ENCODE results near the gene KRTCAP2.
A peak's percentile ranks its signal among the peaks of the same experiment; 100 is the strongest.
"Not testable (repeated sequence)": the region's sequence is repeated elsewhere in the genome, so short reads cannot be mapped to it uniquely, and the experiment has no call there.

The KRTCAP2 gene

DNA sequence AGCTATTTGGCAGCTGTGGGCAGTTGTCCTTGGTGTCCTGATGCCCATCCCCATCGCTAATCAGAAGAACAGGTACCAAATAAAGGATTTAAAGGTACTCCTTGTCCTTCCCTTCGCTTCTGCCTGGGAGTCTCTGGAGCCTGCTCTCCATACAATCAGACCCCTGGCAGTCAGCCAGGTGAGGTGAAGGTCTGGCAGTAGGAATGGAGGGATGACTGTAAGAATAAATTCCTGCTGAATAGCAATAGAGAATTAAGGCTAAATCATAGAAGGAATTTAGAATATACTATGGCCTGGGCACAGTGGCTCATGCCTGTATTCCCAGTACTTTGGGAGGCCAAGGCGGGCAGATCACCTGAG lies 25.4 kb upstream of the KRTCAP2 start:
- no peak for DNase-seq

DNA sequence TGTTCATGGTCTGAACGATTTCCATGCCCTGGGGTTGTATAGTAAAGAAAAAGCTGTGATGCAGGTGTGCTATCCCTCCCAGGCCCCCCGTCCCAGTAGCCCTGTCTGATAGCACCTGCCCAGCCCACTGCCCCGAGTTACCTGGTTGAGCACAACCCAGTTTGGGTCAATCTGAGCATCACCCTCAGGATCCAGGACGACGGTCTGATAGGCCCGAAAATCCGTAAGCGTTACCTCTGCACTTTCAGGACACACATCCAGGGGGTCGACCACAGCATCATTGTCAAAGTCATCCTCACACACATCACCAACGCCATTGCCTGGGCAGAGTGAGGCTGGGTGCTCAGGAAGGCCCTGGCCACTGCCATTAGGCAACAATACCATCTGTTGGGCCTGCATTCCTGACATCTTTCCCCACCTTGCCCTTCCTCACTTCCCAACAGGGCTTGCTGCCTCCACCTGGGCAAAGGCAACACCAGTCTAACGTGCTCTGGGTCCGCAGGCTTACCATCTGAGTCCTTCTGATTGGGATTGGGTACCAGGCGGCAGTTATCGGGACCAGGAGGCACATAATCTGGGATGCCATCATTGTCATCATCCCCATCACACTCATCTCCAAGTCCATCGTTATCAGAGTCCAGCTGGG lies 24.9 kb upstream of the KRTCAP2 start:
- DNase-seq = no peak

DNA sequence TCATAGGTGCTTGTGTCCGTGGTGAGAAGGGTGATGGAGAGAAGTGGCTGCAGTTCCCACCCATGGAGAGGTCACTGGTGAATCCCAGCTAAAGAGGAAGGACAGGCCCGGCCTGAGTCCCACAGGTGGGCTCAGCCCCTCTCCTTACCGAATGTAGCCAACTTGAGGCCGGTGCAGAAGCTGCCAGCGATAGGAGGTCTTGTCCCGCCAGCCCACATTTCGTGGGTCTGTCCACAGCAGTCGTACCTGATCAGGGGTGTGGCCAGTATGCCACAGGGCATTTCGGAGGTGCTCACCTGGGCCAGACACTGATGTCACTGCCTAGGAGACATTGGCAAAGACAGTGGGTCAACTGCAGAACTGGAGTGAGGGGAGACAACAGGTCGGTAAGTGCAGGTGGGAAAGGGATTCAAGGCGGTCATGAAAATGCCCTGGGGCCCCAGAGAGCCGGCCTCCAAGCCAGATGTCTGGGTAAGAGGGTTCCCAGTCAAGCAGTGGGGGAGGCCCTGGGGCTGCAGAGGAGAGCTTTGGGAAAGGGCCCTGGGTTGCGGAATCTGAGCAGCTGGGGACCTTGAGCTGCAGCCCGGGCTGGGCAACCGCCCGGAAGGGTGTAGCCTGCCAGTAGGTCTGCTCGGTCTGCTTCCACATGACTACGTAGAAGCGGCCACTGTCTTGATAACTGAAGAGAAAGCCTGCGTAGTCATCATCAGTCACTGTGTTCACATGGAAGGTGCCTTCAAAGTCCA lies 24.0 kb upstream of the KRTCAP2 start:
- no peak for DNase-seq

DNA sequence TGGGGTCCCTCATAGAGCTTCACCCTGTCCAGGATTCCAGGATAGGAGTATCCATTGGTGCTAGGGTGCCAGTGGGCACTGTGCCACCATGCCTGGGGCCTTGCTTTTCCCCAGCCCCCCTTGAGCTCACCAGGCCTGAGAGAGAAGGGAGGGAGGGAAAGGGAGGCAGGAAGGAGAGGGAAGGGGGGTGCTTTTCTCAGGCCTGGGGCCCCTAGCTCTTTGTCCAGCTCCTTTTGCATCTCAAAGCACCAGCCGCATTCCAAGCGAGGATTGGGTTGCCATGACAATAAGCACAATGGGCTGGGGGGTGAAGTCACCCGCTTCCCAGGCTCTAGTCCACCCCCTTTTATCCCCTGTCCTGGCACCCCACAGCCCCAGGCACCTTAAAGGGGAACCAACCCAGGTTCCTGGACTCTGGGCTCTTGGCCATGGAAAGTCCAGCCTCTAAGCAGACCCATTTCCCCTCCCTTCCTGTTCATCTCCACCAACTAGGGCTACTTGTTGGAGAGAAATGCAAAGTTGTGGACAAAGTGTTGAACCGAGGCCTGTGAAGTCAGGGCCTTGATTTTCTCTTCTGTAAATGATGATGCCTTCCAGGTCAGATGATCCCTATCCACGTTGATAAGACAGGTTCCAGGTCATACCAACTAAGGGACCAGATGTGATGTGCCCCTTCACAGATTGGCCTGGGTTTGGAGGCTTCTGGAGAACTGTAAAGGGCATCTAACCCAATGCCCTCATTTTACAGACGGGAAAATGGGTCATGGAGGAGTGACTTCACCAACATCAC lies 23.2 kb upstream of the KRTCAP2 start:
- DNase-seq = no peak

DNA sequence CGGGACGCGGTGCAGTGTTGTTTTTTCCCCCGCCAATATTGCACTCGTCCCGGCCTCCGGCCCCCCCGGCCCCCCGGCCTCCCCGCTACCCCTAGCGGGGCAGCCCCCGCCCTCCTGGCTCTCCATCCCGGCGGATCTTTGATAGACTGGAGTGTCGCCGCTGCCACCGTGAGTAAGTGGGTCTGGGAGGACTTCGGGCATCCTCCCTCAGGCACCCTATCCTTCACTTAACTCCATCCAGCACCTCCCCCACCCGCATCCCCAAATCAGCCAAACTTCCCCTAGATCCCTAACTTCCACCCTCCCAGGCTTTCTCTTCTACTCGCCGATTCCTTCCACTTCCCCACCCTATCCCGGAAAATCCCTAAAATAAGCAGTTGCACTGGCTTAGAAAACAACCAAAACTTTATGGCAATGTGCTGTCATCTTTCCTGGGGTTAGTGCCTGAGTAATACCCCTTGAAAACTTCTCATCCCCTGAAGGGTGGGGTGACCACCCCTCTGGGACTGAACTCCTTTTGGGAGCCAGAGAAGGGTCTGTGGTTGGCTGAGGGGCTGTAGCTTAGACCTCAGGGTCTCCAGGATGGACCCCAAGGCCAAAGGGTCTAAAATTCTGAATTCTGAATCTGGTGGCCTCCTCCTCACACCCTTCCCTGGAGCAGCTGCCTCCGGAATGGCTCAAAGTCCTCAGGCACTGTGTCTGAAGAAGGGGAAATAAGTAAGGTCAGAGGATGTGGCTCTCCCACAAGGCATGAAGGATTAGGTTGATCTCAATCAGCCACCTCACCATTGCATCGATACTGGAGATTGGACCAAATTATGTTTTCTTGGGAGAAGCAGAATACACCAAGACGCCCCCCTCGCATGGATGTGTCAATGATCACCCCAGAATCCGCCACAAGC lies 22.3 kb upstream of the KRTCAP2 start:
- DNase-seq = no peak

DNA sequence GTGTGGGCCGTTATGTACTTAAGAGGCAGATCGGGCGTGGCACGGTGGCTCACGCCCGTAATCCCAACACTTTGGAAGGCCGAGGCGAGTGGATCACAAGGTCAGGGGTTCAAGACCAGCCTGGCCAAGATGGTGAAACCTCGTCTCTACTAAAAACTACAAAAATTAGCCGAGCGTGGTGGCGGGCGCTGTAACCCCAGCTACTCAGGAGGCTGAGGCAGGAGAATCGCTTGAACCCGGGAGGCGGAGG lies 20.8 kb upstream of the KRTCAP2 start:
- DNase-seq = not testable (repeated sequence)

DNA sequence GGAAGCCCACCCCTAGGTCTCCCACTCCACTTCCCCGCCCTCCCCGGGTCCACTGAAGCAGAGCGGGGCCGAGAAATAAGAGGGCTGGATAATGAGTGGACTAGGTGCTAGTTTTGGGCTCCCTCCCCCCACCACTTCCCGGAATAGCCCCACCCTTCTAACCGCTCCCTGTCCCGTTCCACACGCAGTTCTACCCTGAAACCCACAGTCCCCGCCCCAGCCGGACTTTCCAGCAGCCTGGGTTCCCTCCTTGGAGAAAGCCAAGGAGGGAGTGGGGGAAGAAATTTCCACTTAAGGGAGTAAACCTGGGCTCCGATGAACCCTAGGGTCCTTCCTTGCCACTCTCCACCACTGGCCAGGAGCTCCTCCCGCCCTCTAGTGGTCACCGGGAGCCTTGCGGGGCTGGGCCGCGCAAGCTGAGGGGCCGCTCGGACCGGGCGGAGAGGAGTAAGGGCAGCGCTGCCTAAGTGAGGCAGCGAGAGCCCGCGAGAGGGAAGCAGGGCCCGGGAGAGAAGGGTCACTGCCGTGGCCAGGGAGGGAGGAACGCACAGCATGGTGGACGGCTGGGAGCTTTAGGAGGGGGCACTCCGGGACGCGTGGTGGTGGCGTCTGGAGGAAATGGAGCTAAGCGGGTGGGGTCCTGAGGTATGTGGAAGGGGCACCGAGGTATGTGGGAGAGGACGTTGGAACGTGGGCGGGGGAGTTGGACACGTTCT lies 20.3 kb upstream of the KRTCAP2 start:
- DNase-seq = peak; percentile 76

DNA sequence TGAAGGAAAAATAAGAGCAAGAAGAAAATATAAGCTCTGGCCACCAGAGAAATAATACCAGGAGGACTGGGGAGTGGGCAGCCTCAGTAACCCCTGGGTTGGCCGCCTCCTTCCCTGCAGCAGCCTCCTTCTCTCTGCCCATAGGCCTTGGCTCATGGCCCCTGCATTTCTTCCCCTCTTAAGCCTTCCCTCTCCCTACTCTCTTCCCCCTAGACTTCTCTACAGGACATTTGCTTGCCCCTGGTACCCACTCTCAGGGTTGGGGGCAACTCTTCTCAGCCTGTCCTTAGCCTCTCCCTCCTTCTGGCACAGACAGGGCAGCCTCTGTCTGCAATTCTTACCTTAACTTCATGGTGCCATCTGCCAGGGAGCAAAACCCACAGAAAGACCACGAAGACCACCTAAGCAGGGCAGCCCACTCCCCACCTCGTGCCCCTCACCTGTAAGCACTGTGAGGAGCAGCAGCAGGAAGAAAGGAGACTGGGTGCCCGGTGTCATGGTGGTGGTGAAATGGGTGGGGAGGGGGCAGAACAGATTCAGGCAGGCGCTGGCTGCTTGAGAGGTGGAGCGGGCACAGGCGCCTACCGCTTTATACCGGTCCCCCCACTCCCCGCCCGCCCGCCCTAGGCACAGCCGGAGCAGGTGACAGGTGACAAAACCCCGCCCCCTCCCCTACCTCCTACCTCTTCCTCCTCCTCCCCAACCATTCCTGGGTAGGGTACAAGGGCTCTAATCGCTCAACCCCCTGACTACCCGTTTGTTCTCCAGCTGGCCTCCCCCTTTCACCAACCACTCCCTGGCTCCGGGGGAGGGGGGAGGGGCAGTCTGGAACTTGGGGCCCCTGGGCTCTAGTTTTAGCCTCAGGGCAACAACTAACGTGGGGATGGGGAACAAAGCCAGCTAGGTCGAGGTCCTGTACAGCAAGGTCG lies 19.5 kb upstream of the KRTCAP2 start:
- DNase-seq = peak; percentile 63

DNA sequence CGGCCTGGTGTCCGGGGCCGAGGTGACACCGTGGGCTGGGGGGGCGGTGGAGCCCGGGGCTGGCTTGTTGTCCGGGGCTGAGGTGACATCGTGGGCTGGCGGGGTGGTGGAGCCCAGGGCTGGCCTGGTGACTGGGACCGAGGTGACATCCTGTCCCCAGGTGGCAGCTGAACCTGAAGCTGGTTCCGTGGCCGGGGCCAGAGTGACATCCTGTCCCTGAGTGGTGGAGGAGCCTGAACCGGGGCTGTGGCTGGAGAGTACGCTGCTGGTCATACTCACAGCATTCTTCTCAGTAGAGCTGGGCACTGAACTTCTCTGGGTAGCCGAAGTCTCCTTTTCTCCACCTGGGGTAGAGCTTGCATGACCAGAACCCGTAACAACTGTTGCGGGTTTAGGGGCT lies 18.8 kb upstream of the KRTCAP2 start:
- no peak for DNase-seq

DNA sequence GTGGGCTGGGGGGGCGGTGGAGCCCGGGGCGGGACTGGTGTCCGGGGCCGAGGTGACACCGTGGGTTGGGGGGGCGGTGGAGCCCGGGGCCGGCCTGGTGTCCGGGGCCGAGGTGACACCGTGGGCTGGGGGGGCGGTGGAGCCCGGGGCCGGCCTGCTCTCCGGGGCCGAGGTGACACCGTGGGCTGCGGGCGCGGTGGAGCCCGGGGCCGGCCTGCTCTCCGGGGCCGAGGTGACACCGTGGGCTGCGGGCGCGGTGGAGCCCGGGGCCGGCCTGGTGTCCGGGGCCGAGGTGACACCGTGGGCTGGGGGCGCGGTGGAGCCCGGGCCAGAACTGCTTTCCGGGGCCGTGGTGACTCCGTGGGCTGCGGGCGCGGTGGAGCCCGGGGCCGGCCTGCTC lies 16.8 kb upstream of the KRTCAP2 start:
- not testable (repeated sequence) for DNase-seq

DNA sequence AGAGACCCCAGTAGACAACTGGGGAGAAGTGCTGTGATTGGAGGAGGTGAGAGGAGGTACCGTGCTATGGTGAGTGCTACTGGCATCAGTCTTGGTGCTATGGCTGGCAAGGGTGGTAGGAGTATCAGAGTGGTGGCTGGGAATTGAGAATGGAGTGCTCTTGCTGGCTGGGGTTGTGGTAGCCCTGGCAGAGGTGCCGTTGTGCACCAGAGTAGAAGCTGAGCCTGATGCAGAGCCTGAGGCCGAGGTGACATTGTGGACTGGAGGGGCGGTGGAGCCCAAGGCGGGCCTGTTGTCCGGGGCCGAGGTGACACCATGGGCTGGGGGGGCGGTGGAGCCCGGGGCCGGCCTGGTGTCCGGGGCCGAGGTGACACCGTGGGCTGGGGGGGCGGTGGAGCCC lies 15.2 kb upstream of the KRTCAP2 start:
- no peak for DNase-seq

DNA sequence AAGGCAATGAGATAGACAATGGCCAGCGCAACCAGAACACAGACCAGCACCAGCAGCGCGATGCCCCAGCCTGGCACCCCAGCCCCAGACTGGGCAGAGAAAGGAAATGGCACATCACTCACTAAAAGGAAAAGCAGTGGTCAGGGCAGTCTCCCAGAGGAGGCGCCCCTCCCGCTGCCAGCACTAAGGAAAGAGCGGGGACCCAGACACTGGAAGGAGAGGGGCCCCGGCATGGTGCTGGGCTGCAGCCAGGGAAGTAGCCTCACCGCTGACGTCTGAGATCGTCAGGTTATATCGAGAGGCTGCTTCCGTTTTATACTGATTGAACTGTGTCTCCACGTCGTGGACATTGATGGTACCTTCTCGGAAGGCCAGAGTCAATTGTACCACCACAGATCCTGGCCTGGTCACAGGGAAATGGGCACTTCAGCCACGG lies 14.4 kb upstream of the KRTCAP2 start:
- no peak for DNase-seq

DNA sequence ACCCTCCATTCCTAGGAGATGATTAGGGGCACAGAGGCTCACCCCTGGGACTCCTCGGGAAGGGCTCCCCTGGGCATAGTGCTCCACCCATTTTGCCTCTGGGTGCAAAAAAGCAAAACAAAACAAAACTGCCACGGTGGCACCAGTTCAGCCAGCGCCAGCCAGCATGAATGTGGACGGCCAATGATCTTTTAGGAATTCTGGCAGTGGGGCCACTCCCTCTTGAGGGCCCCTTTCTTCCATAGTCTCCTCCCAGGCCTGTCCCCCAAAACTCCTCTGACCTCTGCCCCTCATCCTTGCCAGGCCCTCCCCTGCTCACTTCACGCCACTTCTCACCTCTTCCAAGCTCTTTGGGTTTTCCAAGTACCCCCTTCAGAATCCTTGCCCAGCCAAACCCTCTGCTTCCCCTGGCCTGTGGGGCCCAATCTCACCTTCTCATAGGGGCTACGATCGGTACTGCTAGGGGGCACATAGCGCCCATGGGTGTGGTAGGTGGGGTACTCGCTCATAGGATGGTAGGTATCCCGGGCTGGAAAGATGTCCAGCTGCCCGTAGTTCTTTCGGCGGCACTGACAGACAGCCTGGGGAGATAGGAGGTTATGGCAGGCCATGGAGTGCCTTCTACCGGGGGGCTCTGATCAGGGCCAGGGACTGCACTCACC lies 13.8 kb upstream of the KRTCAP2 start:
- DNase-seq = no peak

DNA sequence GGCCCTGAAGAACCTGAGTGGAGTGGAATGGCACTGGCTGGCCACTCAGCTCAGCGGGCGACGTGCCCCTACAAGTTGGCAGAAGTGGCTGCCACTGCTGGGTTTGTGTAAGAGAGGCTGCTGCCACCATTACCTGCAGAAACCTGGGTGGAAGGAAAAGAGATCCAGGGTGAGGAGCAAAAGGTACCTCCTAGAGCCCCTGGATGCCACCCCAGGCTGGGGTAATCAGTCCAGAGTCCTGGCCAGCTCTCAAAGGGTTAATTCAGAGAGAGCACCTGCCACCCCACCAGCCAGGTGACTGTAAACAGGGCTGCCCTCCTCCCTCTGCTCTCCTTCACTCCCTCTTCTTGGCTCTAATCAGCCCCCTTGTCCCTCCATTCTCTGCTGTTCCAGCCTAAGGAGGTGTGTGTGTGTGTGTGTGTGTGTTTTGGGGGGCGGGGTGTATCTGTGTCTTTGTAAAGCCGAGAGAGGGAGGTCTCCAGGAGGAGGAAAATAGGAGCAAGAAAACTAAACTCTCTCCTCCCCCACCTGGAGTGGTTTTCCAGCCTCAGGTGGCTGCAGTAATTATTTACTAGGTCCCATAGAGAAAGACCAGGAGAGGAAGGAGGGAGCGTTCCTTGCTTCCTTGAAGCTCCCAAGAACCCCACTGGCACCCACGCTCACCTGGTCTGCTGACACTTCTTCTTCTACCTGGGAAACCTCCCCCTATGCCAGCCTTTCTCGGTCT lies 13.1 kb upstream of the KRTCAP2 start:
- no peak for DNase-seq

DNA sequence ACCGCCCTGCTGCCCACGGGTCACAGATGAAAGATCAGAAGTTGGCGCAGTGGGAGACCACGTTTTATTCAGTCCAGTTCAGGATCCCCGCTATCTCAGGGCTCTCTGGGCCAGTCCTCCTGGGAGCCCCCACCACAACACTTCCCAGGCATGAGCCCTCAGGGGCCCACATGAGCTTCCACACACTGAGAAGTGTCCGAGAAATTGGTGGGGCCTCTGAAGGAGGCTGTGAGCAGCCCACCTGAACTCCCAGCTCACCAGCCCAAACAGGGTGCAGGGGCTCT lies 12.6 kb upstream of the KRTCAP2 start:
- no peak for DNase-seq

DNA sequence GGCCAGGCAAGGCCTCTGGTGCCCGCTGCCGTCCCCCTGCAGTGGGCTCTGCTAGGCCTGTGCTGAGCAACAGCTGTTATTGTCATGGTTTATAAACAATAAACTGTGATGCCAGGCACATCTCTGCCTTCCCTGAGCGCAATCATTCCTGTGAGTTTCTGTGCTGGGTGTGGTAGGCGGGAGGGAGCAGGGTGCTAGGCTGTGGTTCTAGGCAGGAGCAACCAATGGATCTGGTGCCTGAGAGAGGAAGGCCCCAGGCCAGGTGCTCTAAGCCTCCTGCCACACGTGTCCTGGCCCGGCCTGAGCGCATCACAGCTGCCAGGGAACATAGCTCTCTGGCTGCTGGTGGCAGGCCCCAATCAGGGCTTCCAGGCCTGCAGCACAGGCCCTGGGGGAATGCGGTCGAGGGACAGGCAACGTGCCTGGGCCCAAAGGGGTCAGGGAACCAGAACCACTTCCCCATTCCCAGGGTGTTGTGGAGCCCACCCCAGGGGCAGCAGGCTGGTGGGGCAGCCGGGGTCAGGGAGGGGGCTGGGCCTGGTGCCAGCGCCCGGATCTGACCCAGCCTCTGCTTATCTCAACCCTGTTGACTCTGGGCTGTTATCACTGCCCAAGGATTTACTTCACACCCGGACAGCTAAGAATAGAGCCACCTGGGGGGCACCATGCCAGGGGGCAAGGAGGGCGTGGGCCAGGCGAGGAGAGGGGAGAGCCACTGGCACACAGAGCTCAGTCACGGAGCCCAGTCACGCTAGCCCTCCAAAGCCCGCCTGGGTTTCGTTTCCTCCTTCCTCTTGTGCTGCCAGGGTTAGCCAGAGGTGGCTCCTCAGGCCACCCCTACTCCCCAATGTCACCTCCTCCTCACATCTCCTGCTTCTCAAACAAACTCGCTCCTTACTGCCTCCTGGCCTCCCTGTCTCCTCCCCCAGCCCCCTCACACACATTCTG lies 12.0 kb upstream of the KRTCAP2 start:
- no peak for DNase-seq

DNA sequence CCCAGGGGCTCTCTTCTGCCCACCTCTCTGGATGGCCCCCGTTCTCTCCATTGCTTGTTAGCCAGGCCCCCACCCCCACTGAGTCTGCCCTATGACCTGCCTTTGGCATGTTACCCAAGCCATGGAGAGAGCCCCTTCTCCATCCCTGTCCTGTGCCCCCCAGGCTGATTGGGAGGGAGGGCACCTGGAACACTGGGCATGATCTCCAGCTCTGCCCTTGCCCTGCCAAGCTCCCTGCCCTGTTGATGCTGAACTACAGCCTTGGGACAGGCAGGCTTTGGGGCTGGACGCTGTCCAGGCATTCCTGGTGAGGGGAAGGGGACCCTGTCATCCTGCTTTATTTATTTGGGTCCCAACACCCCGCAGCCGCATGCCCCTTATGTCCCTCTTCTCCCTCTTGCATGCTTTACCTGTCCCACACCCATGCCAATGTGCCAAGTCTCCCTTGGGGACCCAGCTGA lies 11.3 kb upstream of the KRTCAP2 start:
- no peak for DNase-seq

DNA sequence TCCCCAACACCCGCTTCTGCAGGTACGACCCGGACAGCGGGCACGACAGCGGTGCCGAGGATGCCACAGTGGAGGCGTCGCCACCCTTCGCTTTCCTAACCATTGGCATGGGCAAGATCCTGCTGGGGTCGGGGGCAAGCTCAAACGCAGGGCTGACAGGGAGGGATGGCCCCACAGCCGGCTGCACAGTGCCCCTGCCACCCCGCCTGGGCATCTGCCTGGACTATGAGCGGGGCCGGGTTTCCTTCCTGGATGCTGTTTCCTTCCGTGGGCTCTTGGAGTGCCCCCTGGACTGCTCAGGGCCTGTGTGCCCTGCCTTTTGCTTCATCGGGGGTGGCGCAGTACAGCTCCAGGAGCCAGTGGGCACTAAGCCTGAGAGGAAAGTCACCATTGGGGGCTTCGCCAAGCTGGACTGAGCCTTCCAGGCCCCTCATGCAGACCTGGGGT lies 10.7 kb upstream of the KRTCAP2 start:
- no peak for DNase-seq

DNA sequence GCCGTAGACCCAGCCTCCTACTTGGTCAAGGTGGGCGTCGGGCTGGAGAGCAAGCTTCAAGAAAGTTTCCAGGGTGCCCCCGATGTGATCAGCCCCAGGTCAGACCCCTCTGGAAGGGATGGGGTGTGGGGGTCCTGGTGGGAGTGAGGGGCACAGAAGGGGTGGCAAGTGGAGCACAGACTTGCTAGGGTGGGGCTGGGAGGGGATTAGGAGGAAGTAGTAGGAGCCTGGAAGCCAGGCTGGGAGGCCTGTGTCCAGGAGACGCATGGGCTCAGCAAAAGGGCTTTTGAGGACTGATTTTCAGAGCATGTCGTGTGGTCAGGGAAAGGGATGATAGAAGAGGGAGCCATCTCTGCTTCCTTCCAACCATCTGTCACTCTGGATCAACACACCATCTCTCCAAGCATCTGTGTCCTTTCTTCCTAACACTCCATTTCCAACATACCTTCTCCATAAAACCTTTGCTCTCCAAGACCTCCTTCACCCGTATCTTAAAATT lies 9.0 kb upstream of the KRTCAP2 start:
- no peak for DNase-seq

All from NCI-H748 treated with DMSO at 0.1 percent for 48 hours (cell line).